Activated CD4-positive, alpha-beta T cell treated with anti-CD3 and anti-CD28 coated beads for 1 hour (primary cell): ENCODE data around the gene DIAPH2.
"Not testable (repeated sequence)": the region's sequence is repeated elsewhere in the genome, so short reads cannot be mapped to it uniquely, and the experiment has no call there.

Source experiments
- DNase-seq: peaks from one replicate; pipeline ENCODE4 v3.0.0-alpha.2; 2020

The DIAPH2 gene

DNA sequence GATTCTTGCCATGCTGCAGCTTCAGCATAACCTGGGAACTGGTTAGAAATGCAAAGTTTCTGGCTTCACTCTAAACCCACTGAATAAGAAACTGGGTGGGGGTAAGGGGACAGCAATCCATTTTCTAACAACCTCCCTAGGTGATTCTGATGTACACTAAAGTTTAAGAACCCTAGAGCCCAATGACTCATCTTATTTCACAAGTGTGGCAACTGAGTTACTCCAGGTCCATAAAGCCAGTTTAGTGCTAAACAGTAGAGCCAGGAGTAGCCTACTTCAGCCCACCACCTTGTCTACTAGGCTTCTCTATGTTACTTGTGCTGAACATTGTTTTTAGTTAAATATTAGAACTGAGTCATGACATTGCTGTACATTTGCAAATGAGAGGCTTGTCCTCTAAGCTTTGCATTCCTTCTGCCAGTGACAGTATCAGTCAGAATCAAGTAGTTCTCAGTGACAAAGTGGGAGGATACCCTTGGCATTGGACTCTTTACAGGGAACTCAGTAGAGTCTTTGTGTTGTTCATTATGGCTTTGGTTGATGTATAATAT is 717.0 kb downstream of the DIAPH2 start:
- no peak for DNase-seq

DNA sequence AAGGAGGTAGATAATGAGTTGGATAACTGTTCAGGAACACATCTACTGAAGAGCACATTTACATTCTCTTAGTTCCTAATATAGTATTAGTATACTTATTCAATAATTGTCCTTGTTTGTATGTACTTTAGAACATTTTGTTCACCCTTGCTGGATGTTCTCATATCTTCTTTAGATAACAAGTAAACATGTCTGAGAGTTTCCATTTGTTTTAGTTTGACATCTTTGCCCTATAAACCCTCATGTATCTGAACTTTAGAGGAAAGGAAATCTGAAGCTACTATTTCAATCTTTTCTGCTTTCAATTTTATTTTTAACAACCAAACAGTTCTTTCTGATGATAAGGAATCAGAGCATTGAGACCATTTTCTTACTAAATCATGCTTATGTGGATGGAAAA is 717.7 kb downstream of the DIAPH2 start:
- no peak for DNase-seq

DNA sequence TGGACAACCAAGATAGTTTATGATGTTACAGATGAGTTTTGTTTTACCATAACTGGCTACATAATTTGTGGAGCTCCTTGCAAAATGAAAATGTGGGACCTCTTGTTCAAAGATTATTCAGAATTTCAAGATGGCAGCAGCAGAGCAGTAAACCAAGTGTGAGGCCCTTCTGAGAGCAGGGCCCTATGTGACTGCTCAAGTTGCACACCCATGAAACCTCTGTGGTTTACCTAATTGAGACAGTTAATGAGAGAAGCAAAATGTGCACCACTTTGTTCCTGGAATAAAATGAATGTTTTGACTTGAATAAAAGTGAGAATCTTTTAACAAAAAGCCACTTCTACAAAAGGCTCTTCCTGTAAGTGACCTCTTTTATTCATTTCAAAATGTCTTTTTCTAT is 718.3 kb downstream of the DIAPH2 start:
- no peak for DNase-seq

DNA sequence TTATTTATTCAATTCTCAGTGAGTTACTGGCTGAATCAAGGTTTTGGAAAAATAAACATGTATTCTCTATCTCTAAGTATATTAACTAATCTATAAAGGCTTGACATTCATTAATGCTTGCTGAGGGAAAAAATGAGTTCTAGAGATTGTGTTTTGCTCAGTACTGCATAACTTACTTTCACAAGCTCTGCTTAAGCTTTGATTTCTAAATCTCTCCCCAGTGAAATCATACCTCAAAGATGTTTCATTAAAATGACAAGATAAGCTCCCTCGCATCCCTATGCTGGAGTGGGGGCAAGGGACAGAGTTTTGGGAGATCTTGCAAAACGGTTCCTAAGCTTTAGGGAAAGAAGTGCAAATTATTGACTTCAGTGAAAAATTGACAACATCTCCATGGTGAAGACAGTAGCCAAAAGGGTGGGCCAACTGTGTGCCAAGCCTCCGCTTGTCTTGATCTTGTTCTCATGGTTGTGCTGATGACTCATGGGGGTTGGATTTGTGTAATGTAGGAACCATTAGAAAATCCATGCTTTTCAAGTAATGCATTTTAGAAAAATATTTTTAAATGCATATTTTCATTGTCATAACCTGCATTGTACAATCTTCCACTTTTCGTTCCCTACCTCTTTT is 720.5 kb downstream of the DIAPH2 start:
- DNase-seq, result no peak

DNA sequence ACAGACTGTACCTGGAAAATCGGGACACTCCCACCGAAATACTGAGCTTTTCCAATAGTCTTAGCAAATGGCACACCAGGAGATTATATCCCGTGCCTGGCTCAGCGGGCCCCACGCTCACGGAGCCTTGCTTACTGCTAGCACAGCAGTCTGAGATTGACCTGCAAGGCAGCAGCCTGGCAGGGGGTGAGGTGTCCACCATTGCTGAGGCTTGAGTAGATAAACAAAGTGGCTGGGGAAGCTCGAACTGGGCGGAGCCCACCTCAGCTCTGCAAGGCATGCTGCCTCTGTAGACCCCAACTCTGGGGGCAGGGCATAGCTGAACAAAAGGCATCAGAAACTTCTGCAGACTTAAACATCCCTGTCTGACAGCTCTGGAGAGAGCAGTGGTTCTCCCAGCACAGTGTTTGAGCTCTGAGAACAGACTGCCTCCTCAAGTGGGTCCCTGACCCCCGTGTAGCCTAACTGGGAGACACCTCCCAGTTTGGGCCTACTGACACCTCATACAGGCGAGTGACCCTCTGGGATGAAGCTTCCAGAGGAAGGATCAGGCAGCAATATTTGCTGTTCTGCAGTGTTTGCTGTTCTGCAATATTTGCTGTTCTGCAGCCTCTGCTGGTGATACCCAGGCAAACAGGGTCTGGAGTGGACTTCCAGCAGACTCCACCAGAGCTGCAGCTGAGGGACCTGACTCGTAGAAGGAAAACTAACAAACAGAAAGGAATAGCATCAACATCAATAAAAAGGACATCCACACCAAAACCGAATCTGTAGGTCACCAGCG is 725.2 kb downstream of the DIAPH2 start:
- not testable (repeated sequence) for DNase-seq

DNA sequence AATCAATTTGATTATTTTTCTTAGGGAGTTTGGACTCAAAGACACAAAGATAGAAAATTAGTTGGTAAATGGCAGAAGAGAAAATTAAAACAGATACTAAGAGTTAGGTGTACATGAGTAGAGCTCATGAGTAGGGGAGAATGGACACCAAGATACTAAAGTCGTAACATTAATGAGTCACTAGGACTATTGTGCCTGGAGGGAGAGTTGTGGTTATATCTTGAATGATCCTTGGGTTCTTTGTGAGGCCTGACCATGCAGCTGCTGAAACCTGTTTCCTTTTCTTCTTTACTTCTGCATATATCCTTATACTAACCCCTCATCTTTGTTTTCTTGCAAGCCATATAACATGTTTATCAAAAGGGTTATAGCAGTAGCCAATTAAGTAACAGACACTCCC is 731.8 kb downstream of the DIAPH2 start:
- no peak for DNase-seq

DNA sequence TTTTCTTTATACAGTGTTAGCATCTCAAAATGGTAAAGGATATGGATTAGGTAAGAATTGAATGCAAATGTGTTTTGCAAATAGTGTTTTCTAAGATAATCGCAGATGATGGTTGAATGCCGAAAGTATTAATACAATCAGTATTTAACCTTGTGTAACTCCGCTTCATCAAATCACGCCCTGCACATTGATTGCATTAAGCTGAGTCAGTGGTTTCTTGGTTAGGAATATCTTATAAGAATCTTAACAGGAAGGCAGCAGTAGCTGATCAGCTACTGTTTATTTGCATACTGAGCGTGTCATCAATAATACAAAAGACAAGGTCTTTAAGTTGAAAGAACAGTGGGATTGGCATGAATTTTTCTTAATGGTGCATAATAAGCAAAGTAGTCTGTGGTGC is 744.5 kb downstream of the DIAPH2 start:
- DNase-seq, result no peak

DNA sequence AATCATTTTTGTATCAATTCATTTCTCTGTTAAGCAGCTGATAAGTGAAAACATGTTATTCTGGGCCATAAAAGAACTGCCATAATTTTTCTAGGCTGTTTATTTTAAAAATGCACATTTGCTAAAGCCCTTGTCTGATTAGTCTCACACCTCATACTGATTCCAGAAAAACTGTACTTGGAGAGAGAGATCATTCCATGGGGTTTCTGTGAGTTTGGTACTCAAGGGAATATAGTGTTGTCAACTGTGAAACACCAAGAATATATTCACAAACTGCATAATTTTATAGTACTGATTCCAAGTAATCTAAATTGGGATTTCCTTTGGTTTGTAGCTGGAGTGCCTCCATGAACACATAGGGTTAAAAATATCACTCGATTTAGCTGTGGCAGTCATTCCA is 746.6 kb downstream of the DIAPH2 start:
- no peak for DNase-seq

DNA sequence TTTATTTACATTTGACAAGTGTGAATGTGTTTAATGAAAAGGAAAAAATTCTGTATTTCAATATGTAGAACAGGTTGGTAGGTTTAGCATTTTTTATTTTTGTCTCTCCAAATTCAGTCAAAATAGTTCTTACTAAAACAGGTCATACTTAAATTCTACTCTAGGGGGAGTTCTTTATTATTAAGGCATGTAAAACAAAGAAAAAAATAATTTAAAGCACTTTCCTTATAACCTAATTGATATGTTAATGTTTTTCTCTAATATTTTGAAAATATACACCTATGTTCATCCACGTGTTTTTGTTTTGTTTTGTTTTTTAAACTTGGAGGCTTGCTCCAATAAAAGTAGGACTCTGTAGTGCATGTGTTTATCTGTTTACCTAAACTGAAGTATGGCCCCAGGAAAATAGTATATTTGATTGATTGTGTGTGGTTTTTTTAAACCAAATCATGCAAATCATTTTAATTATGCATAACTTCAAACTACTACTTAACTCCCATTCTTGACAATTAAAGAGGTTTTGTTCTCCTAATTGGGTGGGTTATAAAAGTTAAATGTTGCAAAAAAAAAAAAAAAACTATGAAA is 761.7 kb downstream of the DIAPH2 start:
- no peak for DNase-seq

DNA sequence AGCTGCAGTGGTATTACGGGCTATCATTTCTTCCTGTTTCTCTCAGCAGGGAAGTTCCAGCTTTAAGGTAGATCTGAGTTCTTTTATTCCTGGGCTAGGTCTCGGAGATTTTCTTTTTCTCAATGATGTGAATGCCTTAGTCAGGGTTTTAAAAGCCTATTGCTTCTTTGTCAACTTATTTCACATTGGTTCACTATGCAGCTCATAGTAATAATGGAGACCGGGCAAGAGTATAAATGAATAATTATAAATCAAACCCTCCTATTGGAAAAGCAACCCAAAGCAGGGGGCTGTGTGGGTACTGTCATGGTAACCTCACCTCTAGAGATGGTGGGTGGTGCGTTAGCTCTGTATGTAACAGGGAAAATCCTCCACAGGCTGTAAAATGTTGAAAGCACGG is 762.7 kb downstream of the DIAPH2 start:
- no peak for DNase-seq

DNA sequence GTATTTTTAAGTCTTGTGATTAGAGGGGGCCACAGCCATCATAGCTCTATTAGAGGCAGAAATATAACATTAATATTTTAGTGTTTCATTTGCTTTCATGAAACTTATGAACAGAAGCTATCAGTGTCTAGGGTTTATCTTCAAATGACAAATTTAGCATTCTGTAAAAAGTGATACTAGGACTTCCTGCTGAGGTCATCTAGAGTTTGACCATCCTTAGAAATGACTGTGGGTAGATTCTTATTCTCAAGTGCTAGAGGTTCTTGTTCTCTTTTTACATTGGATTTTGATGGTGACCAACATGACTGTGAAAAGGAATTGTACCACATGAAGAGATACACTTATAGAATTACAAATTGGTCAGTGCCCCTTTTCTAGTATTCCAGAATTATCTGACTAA is 767.6 kb downstream of the DIAPH2 start:
- no peak for DNase-seq

DNA sequence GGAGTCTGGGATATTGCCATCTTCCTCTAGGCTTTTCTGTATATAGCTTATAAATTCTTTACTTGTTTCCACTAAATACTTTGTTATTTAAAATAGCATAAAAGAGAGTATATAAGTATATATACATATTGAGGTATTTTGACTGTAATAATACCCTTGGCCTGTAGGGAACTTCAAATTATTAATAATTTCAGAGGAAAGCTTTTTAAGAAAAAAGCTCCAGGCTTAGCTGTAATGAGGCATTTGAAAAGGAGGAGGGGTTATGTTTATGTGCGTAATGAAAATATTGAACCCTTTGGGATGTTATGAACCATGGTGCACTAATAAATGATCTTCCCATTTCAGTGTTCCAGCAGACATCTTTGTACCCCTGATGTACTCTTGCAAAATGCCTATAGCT is 777.1 kb downstream of the DIAPH2 start:
- DNase-seq, result no peak

DNA sequence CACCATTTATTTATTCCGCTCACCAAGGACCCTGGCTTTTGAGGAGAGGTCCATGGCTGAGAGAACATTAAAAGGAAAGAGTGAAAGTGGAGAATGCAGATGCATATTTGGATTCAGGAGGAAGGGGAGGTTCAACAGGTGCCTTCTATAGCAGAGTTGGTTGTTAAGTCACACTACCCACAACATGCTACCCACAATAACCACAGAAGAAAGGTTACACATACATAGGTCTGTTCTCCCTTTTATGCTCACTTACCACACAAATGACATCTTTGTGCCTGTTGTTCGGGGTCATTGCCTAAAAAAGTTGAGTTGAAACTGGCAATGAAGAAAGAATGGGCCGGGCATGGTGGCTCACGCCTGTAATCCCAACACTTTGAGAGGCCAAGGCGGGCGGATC is 786.4 kb downstream of the DIAPH2 start:
- no peak for DNase-seq

DNA sequence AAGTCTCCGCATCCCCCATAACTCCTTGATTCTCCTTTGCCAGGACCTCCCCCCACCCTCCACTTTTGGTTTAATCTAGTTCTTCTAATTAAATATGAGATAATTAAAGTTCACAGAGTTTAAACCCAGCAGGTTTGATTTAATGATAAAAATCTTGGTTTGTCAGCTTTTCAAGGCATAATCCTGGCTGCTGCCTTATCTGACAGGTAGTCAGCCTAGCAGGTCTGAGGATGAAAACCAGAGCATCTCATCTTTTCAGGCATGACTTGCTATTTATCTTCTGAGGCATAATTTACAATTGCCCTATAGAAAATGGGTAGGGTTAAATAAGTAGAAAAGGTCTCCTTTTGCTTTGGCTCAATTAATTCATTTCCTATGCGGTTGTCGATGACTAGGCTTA is 790.3 kb downstream of the DIAPH2 start:
- DNase-seq, result no peak

DNA sequence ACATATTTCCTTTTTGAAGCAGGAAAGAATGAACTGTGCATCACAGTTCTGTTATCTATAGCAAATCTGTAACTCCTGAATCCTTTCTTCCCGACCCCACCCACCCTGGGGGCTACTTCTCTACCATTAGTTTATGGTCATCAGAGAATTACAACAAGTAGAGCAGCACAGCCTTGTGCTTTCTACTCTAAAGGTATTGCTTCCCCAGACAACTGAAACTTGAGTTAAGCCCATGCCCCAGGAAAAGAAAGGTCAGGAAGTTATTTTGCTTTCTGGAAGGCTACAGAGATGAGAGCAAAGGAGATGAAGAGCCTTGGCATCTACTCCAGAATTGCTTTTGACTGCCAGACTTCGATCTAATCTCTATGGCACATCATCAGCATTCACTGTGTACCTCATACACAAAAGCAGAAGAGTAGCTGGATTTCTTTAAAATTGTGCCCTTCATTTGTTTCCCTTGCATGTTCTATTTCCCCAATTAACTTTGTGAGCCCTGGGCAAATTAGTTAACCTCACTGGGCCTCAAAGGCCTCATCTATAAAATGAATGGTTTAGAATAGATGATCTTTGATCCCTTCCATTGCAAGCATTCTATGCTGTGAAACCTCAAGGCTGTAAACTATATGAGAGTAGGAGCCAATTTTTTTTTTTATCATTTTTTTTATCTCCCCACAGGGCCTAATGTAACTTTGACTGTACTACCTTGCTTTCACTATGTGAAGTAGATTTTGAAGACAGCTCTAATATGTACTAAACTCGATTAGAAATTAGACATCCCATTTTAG is 794.7 kb downstream of the DIAPH2 start:
- no peak for DNase-seq

DNA sequence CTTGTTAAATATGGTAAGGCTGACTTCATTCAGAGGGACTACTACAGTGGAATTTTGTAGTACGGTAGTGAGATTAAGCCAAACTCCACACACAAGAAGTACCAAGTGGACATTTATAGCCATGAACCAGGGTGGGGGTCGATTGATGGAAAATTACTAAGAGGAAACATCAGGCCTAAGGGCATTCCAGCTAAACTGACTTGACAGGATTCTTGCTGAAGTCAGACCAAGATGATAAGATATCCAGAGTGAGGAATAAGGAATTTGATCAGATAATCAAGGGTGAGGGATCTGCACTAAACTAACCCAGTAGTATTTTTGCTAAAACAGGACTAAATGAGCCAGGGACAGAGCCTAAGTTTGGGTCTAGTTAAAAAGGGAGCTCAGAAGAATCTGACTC is 796.6 kb downstream of the DIAPH2 start:
- DNase-seq, result no peak

DNA sequence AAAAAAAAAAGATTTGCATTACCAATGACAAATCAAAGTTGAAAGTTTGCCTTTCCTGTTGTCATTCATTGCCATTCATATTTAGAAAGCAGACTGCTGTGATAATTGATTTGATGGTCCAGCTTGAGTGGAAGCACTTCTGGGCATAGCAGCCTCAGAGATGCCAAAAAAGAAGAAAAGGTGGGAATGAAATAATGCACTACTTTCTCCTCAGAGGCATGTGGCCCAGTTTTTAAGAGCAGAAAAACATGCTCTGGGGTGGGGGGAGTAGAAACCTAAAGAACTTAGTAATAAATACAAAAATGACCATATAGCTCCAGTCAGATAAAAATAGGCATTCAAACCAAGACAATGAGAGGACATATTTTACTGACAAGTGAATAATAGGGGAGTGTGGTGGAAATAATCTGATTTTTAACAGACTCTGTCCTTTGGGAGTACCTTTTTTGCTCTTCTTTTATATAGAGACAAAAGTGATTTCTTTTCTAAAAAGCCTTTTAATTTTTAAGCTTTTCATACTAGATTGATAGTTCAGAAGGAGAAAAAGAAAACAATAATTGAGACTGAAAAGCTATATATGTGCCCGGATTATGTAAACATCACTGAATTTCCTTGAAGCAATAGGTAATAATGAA is 798.1 kb downstream of the DIAPH2 start:
- DNase-seq, result no peak

DNA sequence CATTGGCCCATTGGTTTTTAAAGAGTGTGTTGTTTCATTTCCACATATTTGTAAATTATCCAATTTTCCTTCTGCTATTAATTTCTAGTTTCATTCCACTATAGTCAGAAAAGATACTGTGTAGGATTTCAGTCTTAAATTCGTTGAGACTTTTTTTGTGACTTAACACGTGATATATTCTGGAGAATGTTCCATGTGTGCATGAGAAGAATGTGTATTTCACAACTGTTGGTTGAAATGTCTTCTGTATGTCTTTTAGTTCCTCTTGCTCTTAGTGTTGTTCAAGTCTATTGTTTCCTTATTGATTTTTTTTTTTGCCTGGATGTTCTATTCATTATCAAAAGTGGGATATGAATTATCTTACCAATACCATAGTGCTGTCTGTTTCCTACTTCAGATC is 806.0 kb downstream of the DIAPH2 start:
- no peak for DNase-seq

DNA sequence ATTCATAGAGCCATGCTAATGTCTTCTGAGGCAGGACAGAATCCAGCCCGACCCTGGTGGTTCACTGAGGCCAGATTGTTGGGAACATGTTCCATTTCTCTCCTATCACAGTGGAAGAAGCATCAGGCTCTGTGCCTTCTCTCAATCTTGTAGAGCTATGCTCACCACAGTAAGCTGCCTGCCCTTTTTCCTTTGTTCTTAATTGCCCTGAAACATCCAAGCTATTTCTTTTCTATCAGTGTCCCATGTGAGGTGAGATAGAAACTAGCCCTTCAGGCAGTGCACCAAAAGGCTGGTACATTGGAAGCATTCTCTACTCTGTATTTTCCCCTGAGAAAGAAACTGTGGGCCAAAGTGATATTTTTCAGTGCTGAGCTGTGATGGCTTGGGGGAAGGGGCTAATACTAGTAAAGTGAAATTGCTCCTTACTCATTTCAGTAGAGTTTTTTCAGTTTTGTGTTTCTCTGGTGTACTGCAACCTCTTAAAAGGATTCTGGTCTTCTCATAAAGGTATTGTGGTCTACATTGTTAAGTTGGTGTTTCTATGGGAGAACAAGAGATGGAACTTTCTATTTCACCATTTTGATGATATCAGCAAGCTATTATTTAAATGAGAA is 810.2 kb downstream of the DIAPH2 start:
- DNase-seq, result no peak

DNA sequence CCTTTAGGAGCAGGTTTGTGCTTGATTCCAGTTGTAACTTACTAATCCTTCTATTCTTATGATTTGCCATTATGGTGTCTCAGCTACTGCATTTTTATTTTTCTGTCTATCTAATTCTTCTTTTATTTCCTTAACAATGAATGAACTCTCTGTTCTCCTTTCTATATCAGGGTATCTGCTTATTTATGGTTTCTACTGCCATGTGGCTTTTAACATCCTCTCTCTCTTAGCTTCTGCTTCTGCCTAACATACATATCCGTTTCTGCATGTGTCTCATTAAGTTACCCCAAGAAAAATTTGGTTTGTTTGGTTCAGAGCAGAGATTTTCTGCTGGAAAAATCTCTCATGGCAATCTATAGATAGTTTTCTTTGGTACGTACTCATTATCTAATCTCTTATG is 813.5 kb downstream of the DIAPH2 start:
- DNase-seq, result no peak

DNA sequence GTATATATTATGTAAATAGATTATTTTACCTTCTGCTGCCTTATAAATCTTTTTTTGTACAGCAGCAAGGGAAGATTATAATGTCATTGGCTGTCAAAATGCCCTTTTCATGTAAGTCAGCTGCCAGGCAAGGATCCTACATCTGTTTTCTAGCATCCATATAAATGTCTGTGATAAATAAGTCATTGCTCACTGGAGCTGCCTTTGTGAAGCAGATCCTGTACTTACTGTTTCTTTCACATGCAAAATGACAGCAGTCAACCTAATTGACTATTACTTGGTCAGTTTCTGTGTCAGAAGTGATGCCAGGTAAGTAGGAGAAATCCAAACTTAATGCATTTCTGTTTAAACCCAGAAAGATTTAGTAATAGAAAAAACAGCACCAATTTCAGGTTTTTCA is 819.8 kb downstream of the DIAPH2 start:
- DNase-seq, result no peak

DNA sequence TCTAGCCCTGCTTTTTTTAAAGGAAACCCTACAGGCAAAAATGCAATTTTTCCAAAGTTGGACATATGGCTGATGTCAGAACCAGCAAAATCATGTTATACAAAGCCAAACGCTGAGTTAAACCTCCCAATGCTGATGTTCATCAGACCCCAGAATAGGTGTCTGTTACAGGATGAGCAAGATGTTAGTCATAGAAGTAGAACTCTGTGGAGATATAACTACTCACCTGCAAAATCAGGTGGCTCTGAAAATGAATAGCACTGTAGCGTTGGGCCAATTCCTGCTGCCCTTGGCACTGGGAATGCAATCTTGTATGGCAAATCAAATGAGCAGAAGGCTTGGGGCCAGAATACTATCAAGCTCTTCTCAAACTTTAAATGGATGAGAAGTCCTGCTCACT is 833.1 kb downstream of the DIAPH2 start:
- no peak for DNase-seq
